HCT116 (cell line): ENCODE results near the gene USP32. TPM values are rescaled to one million over a fixed set of nuclear protein-coding genes. Genes with fewer than 3 reads are reported as not detected.
"Not testable (repeated sequence)": the region's sequence is repeated elsewhere in the genome, so short reads cannot be mapped to it uniquely, and the experiment has no call there.

ENCODE experiments used
- ATAC-seq: fragments of 200-7000 bp; cut with Tn5 transposase; 2 replicates; pipeline ENCODE4 v1.9.1; 2020; ENCODE audit warnings: mild to moderate bottlenecking, moderate library complexity
- BruUV-seq: library from RNA; stranded (reverse); fragments of 400-500 nt; replicated peaks from 2 replicates; lab custom pipeline; 2021; lab: Mats Ljungman, UMichigan
- CTCF ChIA-PET: fragments of 300-600 bp; sonication (Branson Sonifier 250); formaldehyde crosslinking; loops from one replicate; lab custom pipeline; 2021; ENCODE audit warnings: antibody characterized with exemption; lab: Charles Lee
- POLR2A ChIA-PET: fragments of 300-600, 350-600 bp; sonication (Branson Sonifier 250); formaldehyde crosslinking; loops from one replicate; lab custom pipeline; 2021; ENCODE audit warnings: antibody characterized with exemption; lab: Charles Lee
- RAD21 ChIA-PET, 2 experiments: fragments of 300-600 bp; sonication (Branson Sonifier 250); formaldehyde crosslinking; loops; one replicate each; lab custom pipeline; 2023; ENCODE audit warnings: low total read pairs in 2 of 2; ENCODE audit not compliant: uncharacterized antibody in 2 of 2, unreplicated experiment in 2 of 2, low non-redundant PET in 1 of 2; lab: Charles Lee
- DNase-seq: peaks from one replicate; pipeline ENCODE4 v3.0.0-alpha.2; 2010; ENCODE audit warnings: low read depth, low spot score
- H2AFZ ChIP-seq: fragments of 200-600 bp; shearing (Covaris generic), sonication (generic); 2 replicates; pipeline ENCODE4 v1.6.1; 2017; ENCODE audit warnings: low read depth, mixed run types, mixed read lengths, antibody characterized with exemption, low read length; ENCODE audit not compliant: poor library complexity, severe bottlenecking
- H3K27ac ChIP-seq: 2 replicates; pipeline ENCODE4 v1.5.1; 2012; ENCODE audit warnings: low read depth, low read length
- H3K27me3 ChIP-seq: fragments of 200-600 bp; sonication (generic); 2 replicates; pipeline ENCODE4 v1.6.1; 2016; ENCODE audit warnings: mixed run types, low read length, mixed read lengths; ENCODE audit not compliant: insufficient read depth
- H3K36me3 ChIP-seq, 2 experiments: fragments of 200-500 bp in 1 of 2; fragments of 200-600 bp in 1 of 2; sonication (Bioruptor generic) in 1 of 2; sonication (generic) in 1 of 2; 2 replicates each; pipeline versions ENCODE4 v1.5.1 to v1.6.1; 2014 to 2016; ENCODE audit warnings: low read length in 2 of 2, inconsistent platforms in 1 of 2, mixed read lengths in 1 of 2, mixed run types in 1 of 2; ENCODE audit not compliant: insufficient read depth in 2 of 2, control insufficient read depth in 1 of 2
- H3K4me1 ChIP-seq, 2 experiments: fragments of 200-600 bp in 1 of 2; sonication (generic) in 1 of 2; 2 replicates each; pipeline versions ENCODE4 v1.5.1 to v1.6.1; 2012 to 2017; ENCODE audit warnings: low read length in 2 of 2, inconsistent platforms in 1 of 2, mild to moderate bottlenecking in 1 of 2, mixed read lengths in 1 of 2, mixed run types in 1 of 2, moderate library complexity in 1 of 2; ENCODE audit not compliant: insufficient read depth in 2 of 2, control insufficient read depth in 1 of 2
- H3K4me2 ChIP-seq: fragments of 200-600 bp; sonication (generic); 2 replicates; pipeline ENCODE4 v1.6.1; 2017; ENCODE audit warnings: mixed run types, low read length, mixed read lengths
- H3K4me3 ChIP-seq, 2 experiments: fragments of 200-600 bp in 1 of 2; sonication (generic) in 1 of 2; replicated peaks in 1 of 2; 2 replicates each; pipeline ENCODE4 v1.5.1; 2011 to 2016; ENCODE audit warnings: low read length in 2 of 2, control low read depth in 1 of 2, low read depth in 1 of 2, mild to moderate bottlenecking in 1 of 2, mixed read lengths in 1 of 2, mixed run types in 1 of 2
- H3K79me2 ChIP-seq: fragments of 200-600 bp; sonication (generic); 2 replicates; pipeline ENCODE4 v1.6.1; 2017; ENCODE audit warnings: mild to moderate bottlenecking, mixed run types, low read length, moderate library complexity, mixed read lengths; ENCODE audit not compliant: insufficient read depth
- H3K9ac ChIP-seq: fragments of 200-600 bp; sonication (generic); 2 replicates; pipeline ENCODE4 v1.6.1; 2016; ENCODE audit warnings: low read length, mixed read lengths
- H3K9me2 ChIP-seq: fragments of 200-600 bp; sonication (generic), shearing (Covaris generic); 2 replicates; pipeline ENCODE4 v1.6.1; 2017; ENCODE audit warnings: mixed run types, mild to moderate bottlenecking, moderate library complexity; ENCODE audit not compliant: insufficient read depth
- H3K9me3 ChIP-seq, 2 experiments: fragments of 200-500 bp in 1 of 2; fragments of 200-600 bp in 1 of 2; sonication (Bioruptor generic) in 1 of 2; sonication (generic) in 1 of 2; 2 replicates each; pipeline ENCODE4 v1.6.1; 2014 to 2017; ENCODE audit warnings: low read length in 2 of 2, mixed read lengths in 2 of 2, inconsistent platforms in 1 of 2, low read depth in 1 of 2, mild to moderate bottlenecking in 1 of 2, mixed run types in 1 of 2, moderate library complexity in 1 of 2; ENCODE audit not compliant: control insufficient read depth in 1 of 2, insufficient read depth in 1 of 2
- H4K20me1 ChIP-seq: fragments of 200-600 bp; sonication (generic), shearing (Covaris generic); 2 replicates; pipeline ENCODE4 v1.6.1; 2017; ENCODE audit warnings: mixed run types, mild to moderate bottlenecking, moderate library complexity; ENCODE audit not compliant: insufficient read depth
- CEBPB ChIP-seq: IDR thresholded peaks from 2 replicates; pipeline ENCODE4 v1.6.1; 2012; ENCODE audit warnings: low read depth
- EGR1 ChIP-seq: IDR thresholded peaks from 2 replicates; pipeline ENCODE4 v1.6.1; 2012; ENCODE audit warnings: low read depth
- JUND ChIP-seq: IDR thresholded peaks from 2 replicates; pipeline ENCODE4 v1.6.1; 2012
- SP1 ChIP-seq: IDR thresholded peaks from 2 replicates; pipeline ENCODE4 v1.6.1; 2012; ENCODE audit warnings: low read depth
- TCF7L2 ChIP-seq: IDR thresholded peaks from 2 replicates; pipeline ENCODE4 v1.7.0; 2011; ENCODE audit warnings: borderline replicate concordance, inconsistent platforms; ENCODE audit not compliant: insufficient read depth, insufficient read length; ENCODE audit errors: extremely low read depth
- YY1 ChIP-seq: IDR thresholded peaks from 2 replicates; pipeline ENCODE4 v1.6.1; 2011; ENCODE audit warnings: low read length, low read depth, moderate library complexity, mild to moderate bottlenecking; ENCODE audit not compliant: insufficient replicate concordance; ENCODE audit errors: extremely low read depth
- ZNF274 ChIP-seq: fragments of 200-500 bp; sonication (Bioruptor generic); IDR thresholded peaks from 2 replicates; pipeline ENCODE4 v1.6.1; 2014; ENCODE audit warnings: mild to moderate bottlenecking, low read depth, low read length, inconsistent platforms
- intact Hi-C: fragments of 100-400 bp; cut with micrococcal nuclease; formaldehyde crosslinking; loops from 2 replicates; pipeline ENCODE4 v1.10.0; 2022
- total RNA-seq: library from RNA; stranded (reverse); gene quantifications from one replicate; pipeline ENCODE4 v1.2.1, GENCODE V29; 2021; ENCODE audit not compliant: unreplicated experiment
- TF ChIP-seq, protein P1 (sequence below): IDR thresholded peaks from 2 replicates; pipeline ENCODE4 v1.6.1; 2011; ENCODE audit warnings: mild to moderate bottlenecking, low read length, moderate library complexity; ENCODE audit not compliant: insufficient replicate concordance; ENCODE audit errors: extremely low read depth

Gene USP32
- total RNA-seq, 1 experiment from 2014 or later, result 67.0 TPM

- intact Hi-C loops, result loop anchor here (10.0 kb wide), 1 partner anchor 119 kb away; no protein-coding TSS in a partner anchor
- CTCF ChIA-PET, result interaction anchor here (1.1 kb wide), 1 partner anchor 9 kb away, joined by 3 read pairs; no protein-coding TSS in a partner anchor
Observed at GRCh38 chr17:60223456-60223855, 168.5 kb downstream of the USP32 start.

GRCh38 chr17:60218774-60219173, 173.2 kb downstream of the USP32 start:
- intact Hi-C loops, H3K4me2 ChIP-seq, H3K79me2 ChIP-seq, ATAC-seq, H3K27ac ChIP-seq, BruUV-seq, H2AFZ ChIP-seq, H4K20me1 ChIP-seq, H3K9me2 ChIP-seq, DNase-seq, RAD21 ChIA-PET, CTCF ChIA-PET, H3K4me3 ChIP-seq, H3K9ac ChIP-seq, H3K9me3 ChIP-seq, POLR2A ChIA-PET, H3K27me3 ChIP-seq: not testable (repeated sequence)
- peaks cover 6 to 18% of the 10 kb centered on the region in 2 experiments for H3K36me3 ChIP-seq
- peaks cover 2 to 10% of the 10 kb centered on the region in 2 experiments; a peak in 3 of 4 replicates for H3K4me1 ChIP-seq

More at GRCh38 chr17:60223456-60223855, 168.5 kb downstream of the USP32 start:
- H2AFZ ChIP-seq, result no peak overlapping the region
- DNase-seq (no peak), ATAC-seq (no peak)
- no peaks in the 10 kb centered on the region for H3K27me3 ChIP-seq
- H3K9ac ChIP-seq, result no peak overlapping the region
- no peak overlapping the region for H3K4me3 ChIP-seq
- no peaks in the 10 kb centered on the region for H3K4me1 ChIP-seq
- H3K4me2 ChIP-seq, result no peak overlapping the region
- ChIA-PET RAD21 (no interaction called here), POLR2A (no interaction called here)
- no peaks in the 10 kb centered on the region for H3K9me3 ChIP-seq
- H3K79me2 ChIP-seq, result no peaks in the 10 kb centered on the region
- BruUV-seq, result no TSS peak
- no peaks in the 10 kb centered on the region for H4K20me1 ChIP-seq
- H3K27ac ChIP-seq, result no peak overlapping the region
- H3K36me3 ChIP-seq, result peaks cover 6 to 28% of the 10 kb centered on the region in 2 experiments
- no peak for TF ChIP-seq CEBPB
- no peak for TF ChIP-seq TCF7L2
- TF ChIP-seq SP1, result no peak
- no peak for TF ChIP-seq ZNF274
- TF ChIP-seq JUND, result no peak
- no peak for TF ChIP-seq EGR1
- TF ChIP-seq YY1, result no peak
- TF ChIP-seq, protein P1, sequence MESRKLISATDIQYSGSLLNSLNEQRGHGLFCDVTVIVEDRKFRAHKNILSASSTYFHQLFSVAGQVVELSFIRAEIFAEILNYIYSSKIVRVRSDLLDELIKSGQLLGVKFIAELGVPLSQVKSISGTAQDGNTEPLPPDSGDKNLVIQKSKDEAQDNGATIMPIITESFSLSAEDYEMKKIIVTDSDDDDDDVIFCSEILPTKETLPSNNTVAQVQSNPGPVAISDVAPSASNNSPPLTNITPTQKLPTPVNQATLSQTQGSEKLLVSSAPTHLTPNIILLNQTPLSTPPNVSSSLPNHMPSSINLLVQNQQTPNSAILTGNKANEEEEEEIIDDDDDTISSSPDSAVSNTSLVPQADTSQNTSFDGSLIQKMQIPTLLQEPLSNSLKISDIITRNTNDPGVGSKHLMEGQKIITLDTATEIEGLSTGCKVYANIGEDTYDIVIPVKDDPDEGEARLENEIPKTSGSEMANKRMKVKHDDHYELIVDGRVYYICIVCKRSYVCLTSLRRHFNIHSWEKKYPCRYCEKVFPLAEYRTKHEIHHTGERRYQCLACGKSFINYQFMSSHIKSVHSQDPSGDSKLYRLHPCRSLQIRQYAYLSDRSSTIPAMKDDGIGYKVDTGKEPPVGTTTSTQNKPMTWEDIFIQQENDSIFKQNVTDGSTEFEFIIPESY, result no peak
- H3K9me2 ChIP-seq, result no peaks in the 10 kb centered on the region

GRCh38 chr17:60215895-60216294, 176.0 kb downstream of the USP32 start:
- H3K4me3 ChIP-seq, DNase-seq, ATAC-seq, H4K20me1 ChIP-seq, RAD21 ChIA-PET, intact Hi-C loops, H3K27ac ChIP-seq, H3K36me3 ChIP-seq, H3K27me3 ChIP-seq, H3K9ac ChIP-seq, H3K9me3 ChIP-seq, H3K79me2 ChIP-seq, POLR2A ChIA-PET, H3K4me2 ChIP-seq, CTCF ChIA-PET, H2AFZ ChIP-seq, BruUV-seq, H3K9me2 ChIP-seq: not testable (repeated sequence)
- peaks cover 2 to 24% of the 10 kb centered on the region in 2 experiments; a peak in 3 of 4 replicates for H3K4me1 ChIP-seq
